DOHH2 (cell line): ENCODE data around the gene GRB7.

Experiments
- H3F3A ChIP-seq: fragments of 200-600 bp; sonication (generic), shearing (Covaris generic); 2 replicates; pipeline ENCODE4 v1.6.0; 2016; ENCODE audit warnings: antibody characterized with exemption, mild to moderate bottlenecking; ENCODE audit not compliant: control insufficient read depth, insufficient read depth
- H3K27ac ChIP-seq: fragments of 200-600 bp; sonication (generic); 2 replicates; pipeline ENCODE4 v1.5.1; 2014; ENCODE audit warnings: low read depth, mild to moderate bottlenecking, low read length, moderate library complexity
- H3K27me3 ChIP-seq: fragments of 200-600 bp; sonication (generic); 2 replicates; pipeline ENCODE4 v1.6.1; 2014; ENCODE audit warnings: mild to moderate bottlenecking, low read length, mixed read lengths; ENCODE audit not compliant: control insufficient read depth
- H3K36me3 ChIP-seq: fragments of 200-600 bp; sonication (generic); 2 replicates; pipeline ENCODE4 v1.6.1; 2014; ENCODE audit warnings: mild to moderate bottlenecking, low read length, moderate library complexity, mixed read lengths; ENCODE audit not compliant: control insufficient read depth
- H3K4me1 ChIP-seq: fragments of 200-600 bp; sonication (generic); 2 replicates; pipeline ENCODE4 v1.6.1; 2014; ENCODE audit warnings: mild to moderate bottlenecking, low read length, mixed read lengths; ENCODE audit not compliant: control insufficient read depth
- H3K4me2 ChIP-seq: fragments of 200-600 bp; sonication (generic); 2 replicates; pipeline ENCODE4 v1.6.0; 2014; ENCODE audit warnings: mild to moderate bottlenecking, low read length, moderate library complexity
- H3K4me3 ChIP-seq: fragments of 200-600 bp; sonication (generic); 2 replicates; pipeline ENCODE4 v1.5.1; 2014; ENCODE audit warnings: mild to moderate bottlenecking, low read length, mixed read lengths
- H3K79me2 ChIP-seq: fragments of 200-600 bp; sonication (generic); 2 replicates; pipeline ENCODE4 v1.6.1; 2014; ENCODE audit warnings: mild to moderate bottlenecking, low read length, mixed read lengths; ENCODE audit not compliant: control insufficient read depth
- H3K9me2 ChIP-seq: fragments of 200-600 bp; sonication (generic); replicated peaks from 2 replicates; pipeline ENCODE4 v1.6.1; 2014; ENCODE audit warnings: mild to moderate bottlenecking, low read length, mixed read lengths; ENCODE audit not compliant: control insufficient read depth
- H3K9me3 ChIP-seq: fragments of 200-600 bp; sonication (generic); 2 replicates; pipeline ENCODE4 v1.6.1; 2014; ENCODE audit warnings: antibody characterized with exemption, low read length, mixed read lengths; ENCODE audit not compliant: control insufficient read depth, insufficient read depth
- H4K20me1 ChIP-seq: fragments of 200-600 bp; sonication (generic); 2 replicates; pipeline ENCODE4 v1.6.0; 2014; ENCODE audit warnings: low read depth, mild to moderate bottlenecking, antibody characterized with exemption, low read length, moderate library complexity; ENCODE audit not compliant: control insufficient read depth, insufficient read depth
- CTCF ChIP-seq: fragments of 200-600 bp; sonication (generic); IDR thresholded peaks from one replicate; pipeline ENCODE4 v1.5.1; 2014; ENCODE audit warnings: antibody characterized with exemption, mild to moderate bottlenecking, low read depth, low read length; ENCODE audit not compliant: poor library complexity, severe bottlenecking
- EZH2phosphoT487 ChIP-seq: fragments of 200-600 bp; sonication (generic); IDR thresholded peaks from 2 replicates; pipeline ENCODE4 v1.6.1; 2017; ENCODE audit warnings: borderline replicate concordance, mild to moderate bottlenecking, antibody characterized with exemption, low read length, moderate library complexity, mixed read lengths

Gene GRB7

GRCh38 chr17:39729280-39729851 lies 8.4 kb upstream of the GRB7 start:
- TF ChIP-seq EZH2phosphoT487 (no peak), CTCF (no peak)
- H3K36me3 ChIP-seq, result peaks cover 26% of the 10 kb centered on the region
- H3K4me2 ChIP-seq, result peak overlapping the region; percentile 100
- 0 out of 2 replicates have a peak, but pooled peaks cover 2% of the 10 kb centered on the region for H3F3A ChIP-seq
- peaks cover 14% of the 10 kb centered on the region for H3K79me2 ChIP-seq
- no peaks in the 10 kb centered on the region for H3K27me3 ChIP-seq
- no peaks in the 10 kb centered on the region for H4K20me1 ChIP-seq
- H3K9me2 ChIP-seq, result no peaks in the 10 kb centered on the region
- H3K27ac ChIP-seq, result no peak overlapping the region
- peaks cover 16% of the 10 kb centered on the region for H3K4me1 ChIP-seq
- peak overlapping the region; percentile 98 for H3K4me3 ChIP-seq
- no peaks in the 10 kb centered on the region for H3K9me3 ChIP-seq

- TF ChIP-seq CTCF (peak; percentile 76), EZH2phosphoT487 (no peak)
- peak within 1 kb of the TSS; percentile 100 for H3K4me2 ChIP-seq
- H3K9me2 ChIP-seq, result no peaks in the 10 kb centered on the region
- peaks cover 16% of the 10 kb centered on the region for H3K4me1 ChIP-seq
- 0 out of 2 replicates have a peak, but pooled peaks cover 2% of the 10 kb centered on the region for H3F3A ChIP-seq
- no peaks in the 10 kb centered on the region for H3K27me3 ChIP-seq
- H4K20me1 ChIP-seq, result no peaks in the 10 kb centered on the region
- H3K79me2 ChIP-seq, result peaks cover 14% of the 10 kb centered on the region
- H3K27ac ChIP-seq, result peak within 1 kb of the TSS; percentile 51
- peaks cover 26% of the 10 kb centered on the region for H3K36me3 ChIP-seq
- no peaks in the 10 kb centered on the region for H3K9me3 ChIP-seq
- H3K4me3 ChIP-seq, result peak within 1 kb of the TSS; percentile 98
Measured at GRCh38 chr17:39730095-39730921, 7.4 kb upstream of the GRB7 start, which contains the start of gene MIEN1. Gene MIEN1 (minus strand): TSS chr17:39730532. CDS start chr17:39730495, 37 bp downstream.

- no peaks in the 10 kb centered on the region for H3K9me2 ChIP-seq
- H3K9me3 ChIP-seq, result no peaks in the 10 kb centered on the region
- H3K4me1 ChIP-seq, result peaks cover 23% of the 10 kb centered on the region
- H3K36me3 ChIP-seq, result peaks cover 25% of the 10 kb centered on the region
- H3K79me2 ChIP-seq, result peaks cover 14% of the 10 kb centered on the region
- no peak overlapping the region for H3K4me2 ChIP-seq
- no peak overlapping the region for H3K27ac ChIP-seq
- H3K4me3 ChIP-seq, result no peak overlapping the region
- TF ChIP-seq CTCF (no peak), EZH2phosphoT487 (no peak)
- H3K27me3 ChIP-seq, result peaks cover 2% of the 10 kb centered on the region
- 0 out of 2 replicates have a peak, but pooled peaks cover 2% of the 10 kb centered on the region for H3F3A ChIP-seq
- H4K20me1 ChIP-seq, result no peaks in the 10 kb centered on the region
Measured at GRCh38 chr17:39732586-39732985, 5.2 kb upstream of the GRB7 start.
